Gastrocnemius medialis (tissue), 4 donors: ENCODE data around the gene WWOX.

Source experiments
- CTCF ChIP-seq, 5 experiments: fragments of 450-650 bp in 3 of 5; fragments of 200-600 bp in 2 of 5; sonication (generic) in 2 of 5; IDR thresholded peaks in 4 of 5; conservative IDR thresholded peaks in 1 of 5; 1 replicate in 4 of 5; 2 replicates in 1 of 5; pipeline ENCODE4 v1.5.1; 2016 to 2019; ENCODE audit warnings: antibody characterized with exemption in 5 of 5, mild to moderate bottlenecking in 3 of 5, moderate library complexity in 3 of 5
- POLR2A ChIP-seq, 2 donors: fragments of 450-650 bp; IDR thresholded peaks; one replicate each; pipeline ENCODE4 v1.6.1; 2017; ENCODE audit warnings: antibody characterized with exemption in 2 of 2, mild to moderate bottlenecking in 2 of 2, moderate library complexity in 2 of 2

GRCh38 chr16:78640886-78641285 lies 541.4 kb downstream of the WWOX start:
- no peak for TF ChIP-seq CTCF (IDR thresholded peaks at IDR 0.05 in 4 of 5, conservative IDR thresholded peaks at IDR 0.05 in 1 of 5)
- no peak for TF ChIP-seq POLR2A (IDR thresholded peaks at IDR 0.05)
